Neural progenitor cell (in vitro differentiated cells): ENCODE results near the gene PIRT. TPM values are rescaled to one million over a fixed set of nuclear protein-coding genes. Genes with fewer than 3 reads are reported as not detected.
A peak's percentile ranks its signal among the peaks of the same experiment; 100 is the strongest.

Source experiments
- DNase-seq: peaks from one replicate; pipeline ENCODE4 v3.0.0-alpha.2; 2016; ENCODE audit warnings: low spot score
- H2AFZ ChIP-seq: fragments of 200-600 bp; sonication (generic); replicated peaks from 2 replicates; pipeline ENCODE4 v1.6.1; 2016; ENCODE audit warnings: antibody characterized with exemption
- H3F3A ChIP-seq: fragments of 200-600 bp; sonication (generic); 2 replicates; pipeline ENCODE4 v1.6.1; 2016; ENCODE audit warnings: antibody characterized with exemption, low read depth
- H3K27ac ChIP-seq: fragments of 200-600 bp; sonication (generic); 2 replicates; pipeline ENCODE4 v1.5.1; 2016; ENCODE audit warnings: mild to moderate bottlenecking
- H3K27me3 ChIP-seq: fragments of 200-600 bp; sonication (generic); 2 replicates; pipeline ENCODE4 v1.6.1; 2016; ENCODE audit warnings: mild to moderate bottlenecking, moderate library complexity
- H3K36me3 ChIP-seq: fragments of 200-600 bp; sonication (generic); 2 replicates; pipeline ENCODE4 v1.5.1; 2016
- H3K4me1 ChIP-seq: fragments of 200-600 bp; sonication (generic); 2 replicates; pipeline ENCODE4 v1.6.1; 2016; ENCODE audit warnings: mixed run types
- H3K4me2 ChIP-seq: fragments of 200-600 bp; sonication (generic); 2 replicates; pipeline ENCODE4 v1.6.1; 2016
- H3K4me3 ChIP-seq: fragments of 200-600 bp; sonication (generic); 2 replicates; pipeline ENCODE4 v1.5.1; 2016
- H3K79me2 ChIP-seq: fragments of 200-600 bp; sonication (generic); 2 replicates; pipeline ENCODE4 v1.6.1; 2016; ENCODE audit warnings: low read depth
- H3K9ac ChIP-seq: fragments of 200-600 bp; sonication (generic); 2 replicates; pipeline ENCODE4 v1.6.1; 2016
- H3K9me3 ChIP-seq: fragments of 200-600 bp; sonication (generic); 2 replicates; pipeline ENCODE4 v1.5.1; 2016; ENCODE audit warnings: low read depth
- H4K20me1 ChIP-seq: fragments of 200-600 bp; sonication (generic); 2 replicates; pipeline ENCODE4 v1.6.1; 2016; ENCODE audit warnings: low read depth
- H3K27ac Mint-ChIP-seq: 3 replicates; pipeline ENCODE4 v1.8.0; 2021; ENCODE audit warnings: mixed read lengths
- H3K27me3 Mint-ChIP-seq: 2 replicates; pipeline ENCODE4 v1.8.0; 2022; ENCODE audit warnings: low read depth, mild to moderate bottlenecking, inconsistent platforms, moderate library complexity, mixed read lengths; ENCODE audit not compliant: insufficient read depth
- H3K36me3 Mint-ChIP-seq: 3 replicates; pipeline ENCODE4 v1.8.0; 2021; ENCODE audit warnings: mixed read lengths
- H3K4me1 Mint-ChIP-seq: 3 replicates; pipeline ENCODE4 v1.8.0; 2021; ENCODE audit warnings: mixed read lengths
- H3K4me3 Mint-ChIP-seq: 3 replicates; pipeline ENCODE4 v1.8.0; 2021; ENCODE audit warnings: mild to moderate bottlenecking, moderate library complexity, mixed read lengths
- H3K9me3 Mint-ChIP-seq: 3 replicates; pipeline ENCODE4 v1.8.0; 2020; ENCODE audit warnings: mixed read lengths
- CTCF ChIP-seq: fragments of 200-600 bp; sonication (generic); IDR thresholded peaks from 2 replicates; pipeline ENCODE4 v1.5.1; 2017; ENCODE audit warnings: antibody characterized with exemption, mild to moderate bottlenecking
- EZH2 ChIP-seq: fragments of 200-600 bp; sonication (generic); IDR thresholded peaks from 2 replicates; pipeline ENCODE4 v1.6.1; 2017; ENCODE audit warnings: antibody characterized with exemption, mild to moderate bottlenecking, moderate library complexity
- EZH2phosphoT487 ChIP-seq: fragments of 200-600 bp; sonication (generic); IDR thresholded peaks from 2 replicates; pipeline ENCODE4 v1.6.1; 2017; ENCODE audit warnings: antibody characterized with exemption
- total RNA-seq: library from RNA; depleted of rRNA; stranded (reverse); fragments of >200 nt; gene quantifications from 2 replicates; pipeline ENCODE4 v1.2.3, GENCODE V29; 2015; ENCODE audit warnings: low replicate concordance

The PIRT gene
- total RNA-seq, 1 donor from 2014 or later, result not detected

- H3K9me3 ChIP-seq, result no peaks in the 10 kb centered on the region
- H3K4me1 Mint-ChIP-seq, result peaks cover 20% of the 10 kb centered on the region
- no peaks in the 10 kb centered on the region for H3K36me3 Mint-ChIP-seq
- H3K27me3 ChIP-seq, result peaks cover 21% of the 10 kb centered on the region
- H3K9me3 Mint-ChIP-seq, result peaks cover 14% of the 10 kb centered on the region
- H3K4me2 ChIP-seq, result peak overlapping the region; percentile 80
- peak overlapping the region; percentile 46 for H3K4me3 ChIP-seq
- peak overlapping the region; percentile 0 for H3K27ac Mint-ChIP-seq
- peak overlapping the region; percentile 38 for H2AFZ ChIP-seq
- peaks cover 7% of the 10 kb centered on the region for H4K20me1 ChIP-seq
- no peaks in the 10 kb centered on the region for H3K36me3 ChIP-seq
- peak; percentile 84 for TF ChIP-seq CTCF
- no peak for TF ChIP-seq EZH2
- no peak for TF ChIP-seq EZH2phosphoT487
- H3K9ac ChIP-seq, result no peak overlapping the region
- H3K27me3 Mint-ChIP-seq, result peaks cover 25% of the 10 kb centered on the region
- no peaks in the 10 kb centered on the region for H3K4me1 ChIP-seq
- peak overlapping the region; percentile 87 for H3K4me3 Mint-ChIP-seq
- DNase-seq, result peak; percentile 81
- no peaks in the 10 kb centered on the region for H3K79me2 ChIP-seq
- no peak overlapping the region for H3K27ac ChIP-seq
- no peaks in the 10 kb centered on the region for H3F3A ChIP-seq
Measured at GRCh38 chr17:10844621-10845387, 6.9 kb upstream of the PIRT start.

GRCh38 chr17:10843811-10844210 is 5.9 kb upstream of the PIRT start:
- Histone ChIP-seq H3K4me3 (no peak overlapping the region), H3K27ac (no peak overlapping the region), H3K9me3 (no peaks in the 10 kb centered on the region), H3K4me1 (no peaks in the 10 kb centered on the region), H3K79me2 (no peaks in the 10 kb centered on the region), H2AFZ (no peak overlapping the region), H4K20me1 (peaks cover 7% of the 10 kb centered on the region), H3K27me3 (peaks cover 21% of the 10 kb centered on the region), H3K9ac (no peak overlapping the region), H3F3A (no peaks in the 10 kb centered on the region), H3K36me3 (no peaks in the 10 kb centered on the region), H3K4me2 (no peak overlapping the region)
- peaks cover 14% of the 10 kb centered on the region for H3K9me3 Mint-ChIP-seq
- no peak for TF ChIP-seq EZH2
- no peak for TF ChIP-seq CTCF
- no peak for TF ChIP-seq EZH2phosphoT487
- H3K4me3 Mint-ChIP-seq, result peak overlapping the region; percentile 66
- peaks cover 20% of the 10 kb centered on the region for H3K4me1 Mint-ChIP-seq
- no peak for DNase-seq
- H3K27ac Mint-ChIP-seq, result peak overlapping the region; percentile 7
- no peaks in the 10 kb centered on the region for H3K36me3 Mint-ChIP-seq
- H3K27me3 Mint-ChIP-seq, result peaks cover 27% of the 10 kb centered on the region

DNA sequence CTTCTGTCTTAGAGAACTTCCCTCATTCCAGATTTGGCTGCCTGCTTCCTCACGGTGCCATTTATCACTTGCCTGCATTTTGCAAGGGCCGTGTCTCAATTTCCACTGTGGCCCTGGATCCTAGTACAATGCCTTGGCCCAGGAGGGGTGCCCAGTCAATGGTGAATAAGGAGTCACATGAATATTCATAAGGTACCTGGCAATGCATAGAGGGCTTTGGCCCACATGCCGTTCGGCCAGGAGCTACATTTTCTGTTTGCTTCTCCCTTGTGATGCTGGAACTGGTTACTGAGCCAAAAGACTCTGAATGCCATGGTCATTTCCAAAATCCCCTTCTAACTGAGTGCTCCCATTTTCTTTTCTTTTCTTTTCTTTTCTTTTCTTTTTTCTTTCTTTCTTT is 4.8 kb upstream of the PIRT start:
- TF ChIP-seq EZH2 (no peak), CTCF (no peak), EZH2phosphoT487 (no peak)
- no peaks in the 10 kb centered on the region for H3F3A ChIP-seq
- no peaks in the 10 kb centered on the region for H3K4me1 ChIP-seq
- Mint-ChIP-seq H3K4me1 (peaks cover 21% of the 10 kb centered on the region), H3K4me3 (no peak overlapping the region), H3K27ac (no peak overlapping the region), H3K27me3 (peaks cover 27% of the 10 kb centered on the region), H3K9me3 (peaks cover 10% of the 10 kb centered on the region), H3K36me3 (no peaks in the 10 kb centered on the region)
- H4K20me1 ChIP-seq, result peaks cover 7% of the 10 kb centered on the region
- no peak overlapping the region for H2AFZ ChIP-seq
- H3K27ac ChIP-seq, result no peak overlapping the region
- H3K4me2 ChIP-seq, result no peak overlapping the region
- H3K27me3 ChIP-seq, result peaks cover 21% of the 10 kb centered on the region
- no peaks in the 10 kb centered on the region for H3K36me3 ChIP-seq
- no peak for DNase-seq
- no peaks in the 10 kb centered on the region for H3K9me3 ChIP-seq
- H3K9ac ChIP-seq, result no peak overlapping the region
- H3K4me3 ChIP-seq, result no peak overlapping the region
- H3K79me2 ChIP-seq, result no peaks in the 10 kb centered on the region
